ENCODE data around the gene NENF.
"Not testable (repeated sequence)": the region's sequence is repeated elsewhere in the genome, so short reads cannot be mapped to it uniquely, and the experiment has no call there.

NENF gene

DNA sequence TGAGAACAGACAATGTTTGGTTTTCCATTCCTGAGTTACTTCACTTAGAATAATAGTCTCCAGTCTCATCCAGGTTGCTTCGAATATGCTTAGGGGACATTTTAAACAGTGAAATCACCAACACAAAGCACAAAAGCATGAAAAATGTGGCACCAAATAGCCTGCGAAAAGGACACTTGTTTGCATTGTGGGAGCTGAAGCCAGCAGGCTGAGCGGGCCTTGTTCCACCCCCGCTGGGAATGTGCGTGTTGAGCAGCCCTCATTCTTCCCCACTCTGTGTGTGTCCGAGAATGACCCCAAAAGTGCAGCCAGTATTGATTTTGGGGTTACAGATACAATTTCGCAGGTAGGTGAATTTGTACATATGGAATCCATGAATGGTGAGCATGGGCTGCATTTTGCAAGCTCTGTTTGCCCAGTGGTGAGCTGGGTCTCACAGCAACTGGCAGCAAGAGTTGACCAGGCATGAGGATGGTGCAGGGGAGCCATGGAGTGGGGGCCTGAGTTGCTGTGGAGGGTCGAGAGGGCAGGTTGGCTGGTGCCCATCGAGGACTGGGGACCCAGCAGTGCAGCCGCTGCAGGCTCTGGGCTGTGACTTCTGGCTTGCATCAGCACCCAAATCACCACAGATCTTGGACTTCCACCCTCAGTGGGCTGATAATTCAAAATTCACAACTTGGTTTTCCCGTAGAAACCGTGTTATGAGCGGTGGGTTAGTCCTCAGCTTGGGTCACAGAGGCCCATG, 29.4 kb downstream of the NENF start:
- DNase-seq: no peak

- DNase-seq: no peak
These were observed 31.0 kb downstream of the NENF start for GRCh38 chr1:212463565-212464285.

GRCh38 chr1:212465311-212465710, 32.6 kb downstream of the NENF start:
- no peak for DNase-seq

DNA sequence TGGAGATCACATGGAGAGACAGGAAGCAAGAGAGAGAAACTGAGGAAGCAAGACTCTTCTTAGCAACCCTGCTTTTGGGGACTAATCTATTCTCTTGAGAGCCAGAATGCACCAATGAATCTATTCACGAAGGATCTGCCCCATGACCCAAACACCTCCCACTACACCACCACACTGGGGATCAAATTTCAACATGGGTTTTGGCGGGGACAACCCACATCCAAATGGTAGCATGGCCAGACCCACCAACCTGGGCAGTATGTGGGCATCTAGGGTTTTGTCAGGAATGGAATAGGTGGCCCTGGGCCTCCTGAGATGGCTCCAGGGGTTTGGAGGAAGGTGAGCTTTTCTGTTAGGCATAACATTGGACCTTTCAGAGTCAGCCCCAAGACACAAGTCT, 33.7 kb downstream of the NENF start:
- no peak for DNase-seq

- no peak for DNase-seq
These were observed 34.4 kb downstream of the NENF start for GRCh38 chr1:212466898-212467650.

DNA sequence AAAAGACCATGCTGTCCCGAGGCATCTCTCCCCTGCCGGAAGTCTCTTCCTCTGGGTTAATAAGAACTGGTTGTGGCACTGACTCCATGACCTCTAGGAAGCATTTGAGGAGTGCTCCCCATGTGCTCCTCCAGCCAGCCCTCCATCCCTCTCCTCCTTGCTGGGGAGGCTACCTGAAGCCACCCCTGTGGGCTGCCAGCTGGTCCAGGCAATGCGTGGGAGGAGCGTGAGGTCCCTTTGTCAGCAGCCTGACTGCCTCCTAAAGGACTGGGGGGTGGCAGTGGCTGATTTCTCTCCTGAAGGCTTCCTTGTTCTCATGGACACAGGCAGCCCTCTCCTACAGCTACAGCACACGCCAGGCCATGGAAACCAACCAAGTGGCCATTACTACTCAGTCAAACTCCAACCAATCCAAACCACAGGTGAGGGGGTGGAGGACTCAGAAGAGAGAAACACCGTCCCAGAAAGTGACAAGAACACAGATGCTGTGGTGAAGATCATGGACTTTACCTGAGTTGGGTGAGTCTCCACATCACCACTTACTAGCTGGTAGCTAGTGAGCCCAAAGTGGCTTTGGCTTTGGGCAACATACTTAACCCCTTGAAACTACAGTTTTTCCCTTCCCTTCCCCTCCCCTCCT, 35.2 kb downstream of the NENF start:
- DNase-seq: no peak

DNA sequence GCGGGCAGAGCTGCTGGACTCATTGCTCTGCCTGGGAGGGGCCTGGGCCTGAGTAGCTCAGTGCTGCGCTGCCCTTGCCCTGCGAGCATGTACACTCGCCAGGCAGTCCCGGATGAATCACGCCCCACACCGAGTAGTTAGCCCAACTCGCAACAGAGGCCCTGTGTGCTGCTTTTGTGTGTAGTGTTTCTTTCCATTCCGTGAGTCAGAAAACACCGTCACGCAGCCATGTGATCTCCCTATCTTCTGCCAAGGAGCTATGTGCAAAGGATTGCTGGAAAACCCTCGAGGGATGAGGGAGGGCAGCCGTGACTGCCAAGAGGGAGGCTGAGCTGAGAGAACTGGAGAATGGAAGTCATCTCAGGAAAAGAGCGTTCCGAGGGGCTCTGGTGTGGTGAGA, 37.3 kb downstream of the NENF start:
- no peak for DNase-seq

DNA sequence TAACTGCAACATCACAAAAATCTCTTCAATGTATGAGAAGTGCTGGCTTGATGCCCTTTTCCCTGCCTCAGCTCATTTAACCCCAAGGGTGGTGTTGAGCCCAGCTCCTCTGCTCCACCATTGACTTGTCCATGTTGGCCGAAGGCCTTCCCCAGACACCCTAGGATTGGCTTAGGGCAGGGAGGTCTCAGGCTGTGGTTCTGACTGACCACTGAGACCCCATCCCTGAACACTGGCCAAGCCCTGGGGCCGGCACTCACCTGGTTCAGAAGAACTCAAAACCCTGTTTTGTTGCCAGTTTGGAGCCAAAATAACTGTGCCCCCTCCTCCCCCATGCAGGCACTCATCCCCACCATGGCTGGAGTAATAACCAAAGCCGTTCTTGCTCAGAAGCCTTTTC, 38.6 kb downstream of the NENF start:
- no peak for DNase-seq

- no peak for DNase-seq
These were observed 39.4 kb downstream of the NENF start for GRCh38 chr1:212471891-212472675.

- DNase-seq: no peak
These were observed 41.0 kb downstream of the NENF start for GRCh38 chr1:212473729-212474128.

- no peak for DNase-seq
These were observed 42.4 kb downstream of the NENF start for GRCh38 chr1:212475151-212475550.

- not testable (repeated sequence) for DNase-seq
These were observed 43.1 kb downstream of the NENF start for GRCh38 chr1:212475831-212476230.

DNA sequence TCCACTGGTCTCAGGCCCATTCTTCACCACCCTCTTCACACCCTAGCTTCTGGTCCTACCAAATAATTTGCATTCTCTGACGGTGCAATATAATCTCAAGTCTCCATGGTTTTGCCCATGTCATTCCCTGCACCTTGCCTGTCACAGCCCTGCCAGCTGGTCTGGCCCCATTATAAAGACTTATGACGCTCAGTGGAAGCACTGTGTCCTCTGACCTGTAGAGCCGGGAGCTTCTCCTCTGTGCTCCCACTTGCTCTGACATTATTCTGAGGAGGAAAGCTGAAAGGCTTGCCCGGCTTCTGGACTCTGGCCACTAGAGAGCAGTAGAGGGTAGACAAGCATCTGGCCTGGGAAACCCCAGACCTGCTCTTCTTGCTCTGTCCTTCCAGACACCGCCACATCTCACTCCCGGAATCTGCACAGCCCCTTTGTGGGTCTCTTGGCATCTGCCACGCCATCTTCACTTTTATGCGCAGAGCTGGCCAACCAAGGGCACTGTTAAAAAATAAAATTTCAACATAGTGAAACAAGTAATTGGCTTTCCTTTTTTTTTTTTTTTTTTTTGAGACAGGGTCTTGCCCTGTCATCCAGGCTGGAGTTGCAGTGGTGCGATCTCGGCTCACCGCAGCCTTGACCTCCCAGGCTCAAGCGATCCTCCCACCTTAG, 44.4 kb downstream of the NENF start:
- DNase-seq: no peak

- no peak for DNase-seq
These were observed 45.2 kb downstream of the NENF start for GRCh38 chr1:212477680-212478466.

DNA sequence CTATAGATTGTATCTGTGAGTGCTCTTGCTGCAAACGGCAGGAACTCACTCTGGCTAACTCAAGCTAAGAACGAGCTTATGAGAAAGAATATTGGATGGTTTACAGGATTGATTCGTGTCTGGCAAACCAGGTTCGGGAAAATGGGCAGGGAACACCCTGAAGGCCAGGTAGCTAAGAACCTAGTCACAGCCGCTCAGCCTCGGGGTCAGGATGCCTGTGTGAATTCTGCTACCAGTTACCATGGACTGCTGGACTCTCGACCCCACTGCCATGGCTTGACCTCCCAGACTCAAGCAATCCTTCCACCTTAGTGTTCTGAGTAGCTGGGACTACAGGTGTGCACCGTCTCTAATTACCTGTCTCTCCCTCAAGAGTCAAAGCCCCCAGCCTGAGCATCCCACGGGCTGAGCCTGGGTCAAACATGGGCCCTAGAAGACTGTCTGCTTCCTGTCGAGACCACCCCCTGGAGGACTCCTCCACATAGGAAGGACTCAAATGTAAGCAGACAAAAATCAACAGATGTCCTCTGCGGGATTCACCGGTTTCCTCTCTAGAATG, 45.8 kb downstream of the NENF start:
- no peak for DNase-seq

GRCh38 chr1:212479188-212479587, 46.5 kb downstream of the NENF start:
- DNase-seq: no peak

GRCh38 chr1:212480711-212481437, 48.2 kb downstream of the NENF start:
- DNase-seq: not testable (repeated sequence)

- DNase-seq: no peak
These were observed 48.7 kb downstream of the NENF start for GRCh38 chr1:212481438-212481767.

DNA sequence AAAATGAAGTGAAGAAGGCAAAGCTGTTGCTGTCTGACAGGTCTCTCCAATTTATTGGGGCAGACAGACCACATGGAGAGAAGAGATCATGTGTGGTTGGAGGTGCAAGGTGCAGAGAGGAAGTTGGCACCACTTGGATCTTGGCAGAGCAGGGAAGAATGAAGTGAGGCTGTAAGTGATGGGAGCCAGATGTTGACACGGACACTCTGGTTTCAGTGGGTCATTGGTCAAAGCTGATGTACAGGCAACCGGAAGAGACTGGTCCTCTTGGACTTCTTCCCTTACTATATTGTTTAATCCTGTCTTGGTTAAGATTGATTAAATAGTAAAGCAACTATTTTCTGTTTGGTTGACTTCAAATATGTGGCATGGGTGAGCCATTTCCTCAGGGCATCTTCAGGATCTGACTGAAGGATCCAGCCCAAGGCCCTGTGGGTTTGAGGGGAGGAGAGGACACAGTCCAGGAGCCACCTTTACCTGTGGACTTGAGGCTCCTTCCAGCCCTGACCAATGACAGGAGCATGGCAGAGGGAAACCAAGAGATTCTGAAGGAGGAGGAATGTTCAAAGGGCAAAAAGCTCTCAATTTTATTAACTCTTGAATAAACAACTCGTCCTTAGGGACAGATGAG, 49.4 kb downstream of the NENF start:
- no peak for DNase-seq
